HepG2 (cell line): Measurements from ENCODE around the gene MYL12B. TPM values are rescaled to one million over a fixed set of nuclear protein-coding genes. Genes with fewer than 3 reads are reported as not detected.

Source experiments
- ATF7 ChIP-seq, 2 experiments: fragments of 450-650 bp in 1 of 2; sonication (generic) in 1 of 2; formaldehyde crosslinking in 1 of 2; IDR thresholded peaks; 2 replicates each; pipeline versions ENCODE4 v1.4.0 to v1.6.1; 2016 to 2020; ENCODE audit warnings: antibody characterized with exemption in 1 of 2, mild to moderate bottlenecking in 1 of 2, missing genetic modification reagents in 1 of 2
- FOXO1 ChIP-seq: sonication (generic); formaldehyde crosslinking; IDR thresholded peaks from 2 replicates; pipeline ENCODE4 v1.4.0; 2020; ENCODE audit warnings: missing genetic modification reagents
- HCFC1 ChIP-seq: fragments of 150-350 bp; IDR thresholded peaks from 2 replicates; pipeline ENCODE4 v1.6.1; 2014; ENCODE audit warnings: low read depth, low read length
- HMG20B ChIP-seq: conservative IDR thresholded peaks from 2 replicates; pipeline ENCODE4 v1.6.1; 2016; ENCODE audit warnings: missing genetic modification reagents, missing compliant biosample characterization
- HMGXB4 ChIP-seq, 2 experiments: sonication (generic) in 1 of 2; formaldehyde crosslinking in 1 of 2; IDR thresholded peaks; 2 replicates each; pipeline versions ENCODE4 v1.4.0 to v1.6.1; 2018 to 2020; ENCODE audit warnings: missing genetic modification reagents in 2 of 2, borderline replicate concordance in 1 of 2, low read depth in 1 of 2, mild to moderate bottlenecking in 1 of 2, missing biosample characterization in 1 of 2
- KLF15 ChIP-seq: sonication (generic); formaldehyde crosslinking; IDR thresholded peaks from 2 replicates; pipeline ENCODE4 v1.8.1; 2023; ENCODE audit warnings: borderline replicate concordance, mild to moderate bottlenecking, inconsistent platforms, missing genetic modification reagents, mixed read lengths
- NFATC3 ChIP-seq: sonication (generic); formaldehyde crosslinking; IDR thresholded peaks from 2 replicates; pipeline ENCODE4 v1.5.1; 2020; ENCODE audit warnings: mild to moderate bottlenecking, missing genetic modification reagents
- RELA ChIP-seq: sonication (generic); formaldehyde crosslinking; IDR thresholded peaks from 2 replicates; pipeline ENCODE4 v1.4.0; 2020; ENCODE audit warnings: missing genetic modification reagents
- SCMH1 ChIP-seq: sonication (generic); formaldehyde crosslinking; IDR thresholded peaks from 2 replicates; pipeline ENCODE4 v1.9.0; 2021; ENCODE audit warnings: missing genetic modification reagents, mild to moderate bottlenecking, borderline replicate concordance
- SOX13 ChIP-seq, 3 experiments: fragments of 450-650 bp in 1 of 3; sonication (generic) in 1 of 3; formaldehyde crosslinking in 1 of 3; IDR thresholded peaks in 2 of 3; conservative IDR thresholded peaks in 1 of 3; 2 replicates each; pipeline versions ENCODE4 v1.5.0 to v1.6.1; 2016 to 2020; ENCODE audit warnings: antibody characterized with exemption in 1 of 3, mild to moderate bottlenecking in 1 of 3, missing compliant biosample characterization in 1 of 3, missing genetic modification reagents in 1 of 3, moderate library complexity in 1 of 3
- ZBTB7B ChIP-seq: sonication (generic); formaldehyde crosslinking; IDR thresholded peaks from 2 replicates; pipeline ENCODE4 v1.4.0; 2020; ENCODE audit warnings: missing genetic modification reagents
- ZNF280D ChIP-seq: sonication (generic); formaldehyde crosslinking; IDR thresholded peaks from 2 replicates; pipeline ENCODE4 v1.5.1; 2020; ENCODE audit warnings: mild to moderate bottlenecking, missing genetic modification reagents
- ZNF878 ChIP-seq: sonication (generic); formaldehyde crosslinking; IDR thresholded peaks from 2 replicates; pipeline ENCODE4 v1.8.1; 2023; ENCODE audit warnings: mild to moderate bottlenecking, missing genetic modification reagents, moderate library complexity
- polyA plus RNA-seq, 8 experiments: library from polyadenylated mRNA; depleted of rRNA in 3 of 8; stranded (reverse) in 7 of 8; unstranded in 1 of 8; fragments of >200 nt; fragmentation: Illumina TruSeq in 4 of 8; extraction: Trizol in 4 of 8; gene quantifications; 2 replicates each; pipeline versions ENCODE4 v1.2.1 to v1.2.3, GENCODE V29; 2011 to 2016; ENCODE audit warnings: low read depth in 4 of 8, missing spikeins in 1 of 8, mixed read lengths in 1 of 8; ENCODE audit not compliant: insufficient read depth in 1 of 8
- total RNA-seq, 5 experiments: library from RNA; depleted of rRNA; stranded (reverse); fragments of >200 nt; fragmentation: Illumina TruSeq; extraction: Trizol; gene quantifications; 2 replicates each; pipeline ENCODE4 v1.2.3, GENCODE V29; 2016; ENCODE audit warnings: low read depth in 1 of 5
- TF ChIP-seq, protein P1 (sequence below): IDR thresholded peaks from 2 replicates; pipeline ENCODE4 v1.6.1; 2016; ENCODE audit warnings: missing biosample characterization, missing genetic modification reagents, low read depth
- TF ChIP-seq, protein P2 (sequence below): sonication (generic); formaldehyde crosslinking; IDR thresholded peaks from 2 replicates; pipeline ENCODE4 v1.5.1; 2020; ENCODE audit warnings: mild to moderate bottlenecking, moderate library complexity, missing genetic modification reagents
- TF ChIP-seq, protein P3 (sequence below), 2 experiments: fragments of 450-650 bp in 1 of 2; sonication (generic) in 1 of 2; formaldehyde crosslinking; IDR thresholded peaks; 2 replicates each; pipeline versions ENCODE4 v1.5.0 to v1.8.0; 2020 to 2022; ENCODE audit warnings: mild to moderate bottlenecking in 1 of 2, missing genetic modification reagents in 1 of 2

Gene MYL12B
- total and polyA plus RNA-seq, 2 of the 13 experiments (the other 11 are each of a cell fraction or from before 2014, with no cell fraction given): 265 to 340 TPM

DNA sequence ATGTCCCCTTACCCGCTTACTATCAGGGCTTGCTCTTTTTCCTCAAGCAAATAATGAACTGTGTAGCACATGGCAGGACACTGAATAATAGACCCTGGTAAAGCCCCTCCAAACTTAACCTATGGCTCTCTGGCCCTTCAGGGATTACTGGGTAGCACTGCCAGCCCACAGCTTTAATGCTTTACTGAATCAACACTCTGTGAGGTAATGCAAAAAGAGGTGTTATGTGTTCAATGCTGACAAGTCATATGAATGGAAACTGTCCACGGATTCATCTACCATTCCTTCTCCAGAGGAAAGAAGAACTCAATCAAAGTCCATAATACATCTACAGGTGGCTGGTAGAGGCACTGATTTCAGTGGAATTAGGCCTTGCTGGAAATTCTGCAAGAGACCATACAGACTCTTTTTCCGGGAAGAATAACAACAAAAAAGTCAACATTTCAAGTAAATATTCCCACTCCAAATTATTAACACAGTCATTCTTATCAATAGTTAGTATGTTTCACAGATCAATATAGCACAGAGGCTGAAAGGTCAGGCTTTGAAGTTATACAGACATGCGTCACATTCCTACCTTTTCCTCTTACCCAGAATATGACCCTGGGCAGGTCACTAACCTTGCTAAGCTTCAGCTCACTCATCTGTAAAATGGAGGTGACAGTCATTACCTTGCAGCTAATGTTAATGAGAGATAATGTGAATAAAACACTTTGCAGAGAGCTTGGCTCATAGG, 28.3 kb upstream of the MYL12B start (continued):
- TF ChIP-seq ZNF280D (CRISPR knock-in tag) (no peak), FOXO1 (CRISPR knock-in tag) (peak; percentile 94), HMGXB4 (CRISPR knock-in tag; IDR thresholded peaks at IDR 0.05; ENCODE audit: borderline replicate concordance in 1 of 2, low read depth in 1 of 2) (no peak; a peak in 1 of 4 replicates), NFATC3 (CRISPR knock-in tag) (no peak), ZNF878 (CRISPR knock-in tag) (peak; percentile 67; the same call in 1 of the 2 replicates), KLF15 (CRISPR knock-in tag) (no peak), HMG20B (CRISPR knock-in tag) (peak; percentile 99), ZBTB7B (CRISPR knock-in tag) (peak; percentile 69), SOX13 (IDR thresholded peaks at IDR 0.05) (peak; percentile 80), SOX13 (CRISPR knock-in tag; conservative IDR thresholded peaks at IDR 0.05 in 1 of 2, IDR thresholded peaks at IDR 0.05 in 1 of 2) (peak in 1 of 2 experiments; percentile 95; a peak in 2 of 4 replicates), ATF7 (IDR thresholded peaks at IDR 0.05) (peak; percentile 32), ATF7 (CRISPR knock-in tag; IDR thresholded peaks at IDR 0.05) (no peak; the same call in 1 of the 2 replicates), SCMH1 (CRISPR knock-in tag) (no peak), HCFC1 (no peak), RELA (peak; percentile 38; the same call in 1 of the 2 replicates)
- TF ChIP-seq, protein P1, sequence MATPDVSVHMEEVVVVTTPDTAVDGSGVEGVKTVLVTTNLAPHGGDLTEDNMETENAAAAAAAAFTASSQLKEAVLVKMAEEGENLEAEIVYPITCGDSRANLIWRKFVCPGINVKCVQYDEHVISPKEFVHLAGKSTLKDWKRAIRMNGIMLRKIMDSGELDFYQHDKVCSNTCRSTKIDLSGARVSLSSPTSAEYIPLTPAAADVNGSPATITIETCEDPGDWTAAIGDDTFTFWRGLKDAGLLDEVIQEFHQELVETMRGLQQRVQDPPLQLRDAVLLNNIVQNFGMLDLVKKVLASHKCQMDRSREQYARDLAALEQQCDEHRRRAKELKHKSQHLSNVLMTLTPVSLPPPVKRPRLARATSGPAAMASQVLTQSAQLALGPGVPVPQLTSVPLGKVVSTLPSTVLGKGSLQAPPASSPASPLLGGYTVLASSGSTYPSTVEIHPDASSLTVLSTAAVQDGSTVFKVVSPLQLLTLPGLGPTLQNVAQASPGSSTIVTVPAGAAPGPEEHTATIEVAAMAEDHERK (CRISPR knock-in tag): no peak
- TF ChIP-seq, protein P2, sequence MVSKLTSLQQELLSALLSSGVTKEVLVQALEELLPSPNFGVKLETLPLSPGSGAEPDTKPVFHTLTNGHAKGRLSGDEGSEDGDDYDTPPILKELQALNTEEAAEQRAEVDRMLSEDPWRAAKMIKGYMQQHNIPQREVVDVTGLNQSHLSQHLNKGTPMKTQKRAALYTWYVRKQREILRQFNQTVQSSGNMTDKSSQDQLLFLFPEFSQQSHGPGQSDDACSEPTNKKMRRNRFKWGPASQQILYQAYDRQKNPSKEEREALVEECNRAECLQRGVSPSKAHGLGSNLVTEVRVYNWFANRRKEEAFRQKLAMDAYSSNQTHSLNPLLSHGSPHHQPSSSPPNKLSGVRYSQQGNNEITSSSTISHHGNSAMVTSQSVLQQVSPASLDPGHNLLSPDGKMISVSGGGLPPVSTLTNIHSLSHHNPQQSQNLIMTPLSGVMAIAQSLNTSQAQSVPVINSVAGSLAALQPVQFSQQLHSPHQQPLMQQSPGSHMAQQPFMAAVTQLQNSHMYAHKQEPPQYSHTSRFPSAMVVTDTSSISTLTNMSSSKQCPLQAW: no peak; the same call in 1 of the 2 replicates
- TF ChIP-seq, protein P3, sequence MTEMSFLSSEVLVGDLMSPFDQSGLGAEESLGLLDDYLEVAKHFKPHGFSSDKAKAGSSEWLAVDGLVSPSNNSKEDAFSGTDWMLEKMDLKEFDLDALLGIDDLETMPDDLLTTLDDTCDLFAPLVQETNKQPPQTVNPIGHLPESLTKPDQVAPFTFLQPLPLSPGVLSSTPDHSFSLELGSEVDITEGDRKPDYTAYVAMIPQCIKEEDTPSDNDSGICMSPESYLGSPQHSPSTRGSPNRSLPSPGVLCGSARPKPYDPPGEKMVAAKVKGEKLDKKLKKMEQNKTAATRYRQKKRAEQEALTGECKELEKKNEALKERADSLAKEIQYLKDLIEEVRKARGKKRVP (CRISPR knock-in tag; IDR thresholded peaks at IDR 0.05): peak in 1 of 2 experiments; percentile 37; a peak in 2 of 4 replicates
